ENCODE results near the gene LEP. TPM values are rescaled to one million over a fixed set of nuclear protein-coding genes. Genes with fewer than 3 reads are reported as not detected.

LEP gene
- total RNA-seq, 1 donor from 2014 or later: not detected

GRCh38 chr7:128242661-128243060 lies 1.6 kb downstream of the LEP start:
- no peaks in the 10 kb centered on the region for H3K36me3 Mint-ChIP-seq (ENCODE audit: low read depth)
- H3K27ac Mint-ChIP-seq (ENCODE audit: unreplicated experiment): no peak overlapping the region
- no peak for DNase-seq (ENCODE audit: low read depth, low spot score)
- H3K4me3 Mint-ChIP-seq: no peak overlapping the region
- no peaks in the 10 kb centered on the region for H3K4me1 Mint-ChIP-seq
- H3K9me3 Mint-ChIP-seq: peaks cover 5% of the 10 kb centered on the region
- TF ChIP-seq CTCF (conservative IDR thresholded peaks at IDR 0.05): no peak
- peaks cover 2% of the 10 kb centered on the region for H3K27me3 Mint-ChIP-seq (ENCODE audit: low read depth)

- no peak for DNase-seq (ENCODE audit: low read depth, low spot score)
- H3K27ac Mint-ChIP-seq (ENCODE audit: unreplicated experiment): no peak overlapping the region
- H3K36me3 Mint-ChIP-seq (ENCODE audit: low read depth): no peaks in the 10 kb centered on the region
- H3K4me3 Mint-ChIP-seq: no peak overlapping the region
- peaks cover 2% of the 10 kb centered on the region for H3K27me3 Mint-ChIP-seq (ENCODE audit: low read depth)
- H3K9me3 Mint-ChIP-seq: peaks cover 5% of the 10 kb centered on the region
- H3K4me1 Mint-ChIP-seq: no peaks in the 10 kb centered on the region
- no peak for TF ChIP-seq CTCF (conservative IDR thresholded peaks at IDR 0.05)
Measured at GRCh38 chr7:128243273-128243672, 2.2 kb downstream of the LEP start.

GRCh38 chr7:128244861-128245260 lies 3.8 kb downstream of the LEP start:
- no peaks in the 10 kb centered on the region for H3K4me1 Mint-ChIP-seq
- TF ChIP-seq CTCF (conservative IDR thresholded peaks at IDR 0.05): no peak
- DNase-seq (ENCODE audit: low read depth, low spot score): no peak
- H3K4me3 Mint-ChIP-seq: no peak overlapping the region
- no peaks in the 10 kb centered on the region for H3K9me3 Mint-ChIP-seq
- peaks cover 11% of the 10 kb centered on the region for H3K27me3 Mint-ChIP-seq (ENCODE audit: low read depth)
- H3K36me3 Mint-ChIP-seq (ENCODE audit: low read depth): no peaks in the 10 kb centered on the region
- no peak overlapping the region for H3K27ac Mint-ChIP-seq (ENCODE audit: unreplicated experiment)

GRCh38 chr7:128247108-128247507 lies 6.0 kb downstream of the LEP start:
- Mint-ChIP-seq H3K9me3 (no peaks in the 10 kb centered on the region), H3K27ac (ENCODE audit: unreplicated experiment) (no peak overlapping the region), H3K36me3 (ENCODE audit: low read depth) (no peaks in the 10 kb centered on the region), H3K4me1 (no peaks in the 10 kb centered on the region), H3K4me3 (no peak overlapping the region), H3K27me3 (ENCODE audit: low read depth) (peaks cover 23% of the 10 kb centered on the region)
- DNase-seq (ENCODE audit: low read depth, low spot score): no peak
- TF ChIP-seq CTCF (conservative IDR thresholded peaks at IDR 0.05): no peak

GRCh38 chr7:128247640-128248194 lies 6.6 kb downstream of the LEP start:
- no peaks in the 10 kb centered on the region for H3K4me1 Mint-ChIP-seq
- no peaks in the 10 kb centered on the region for H3K36me3 Mint-ChIP-seq (ENCODE audit: low read depth)
- no peak overlapping the region for H3K27ac Mint-ChIP-seq (ENCODE audit: unreplicated experiment)
- H3K27me3 Mint-ChIP-seq (ENCODE audit: low read depth): peaks cover 23% of the 10 kb centered on the region
- no peak for TF ChIP-seq CTCF (conservative IDR thresholded peaks at IDR 0.05)
- no peaks in the 10 kb centered on the region for H3K9me3 Mint-ChIP-seq
- H3K4me3 Mint-ChIP-seq: no peak overlapping the region
- DNase-seq (ENCODE audit: low read depth, low spot score): no peak
